CD4-positive, alpha-beta T cell treated with Interleukin-15 for 4 hours (primary cell): ENCODE data around the gene L1CAM.

Experiments
- DNase-seq: peaks from one replicate; pipeline ENCODE4 v3.0.0-alpha.2; 2020; ENCODE audit warnings: low spot score

The L1CAM gene

GRCh38 chrX:153885968-153886903, at the start of gene L1CAM:
Gene L1CAM (minus strand): TSS chrX:153886173. CDS start chrX:153875836, 10,337 bp downstream.
- no peak for DNase-seq

- DNase-seq = no peak
These were observed 49.4 kb upstream of the L1CAM start for GRCh38 chrX:153935326-153935851.

GRCh38 chrX:153934762-153935325, 48.9 kb upstream of the L1CAM start, which contains the start of gene NAA10:
Gene NAA10 (minus strand): TSS chrX:153935037. CDS start chrX:153934904, 133 bp downstream.
- DNase-seq = peak; percentile 57

- DNase-seq = no peak
These were observed 48.3 kb upstream of the L1CAM start for GRCh38 chrX:153934148-153934761.

GRCh38 chrX:153933748-153934147, 47.8 kb upstream of the L1CAM start:
- DNase-seq = no peak

GRCh38 chrX:153932220-153932915, 46.4 kb upstream of the L1CAM start:
- DNase-seq = no peak

GRCh38 chrX:153931748-153932147, 45.8 kb upstream of the L1CAM start:
- no peak for DNase-seq

GRCh38 chrX:153931151-153931550, 45.2 kb upstream of the L1CAM start:
- no peak for DNase-seq

GRCh38 chrX:153930011-153930910, 44.3 kb upstream of the L1CAM start:
- no peak for DNase-seq

GRCh38 chrX:153929576-153929975, 43.6 kb upstream of the L1CAM start:
- no peak for DNase-seq

GRCh38 chrX:153928846-153929245, 42.9 kb upstream of the L1CAM start:
- no peak for DNase-seq

GRCh38 chrX:153927922-153928760, 42.2 kb upstream of the L1CAM start:
- DNase-seq = peak; percentile 94

GRCh38 chrX:153927672-153927921, 41.6 kb upstream of the L1CAM start:
- no peak for DNase-seq

GRCh38 chrX:153926858-153927671, 41.1 kb upstream of the L1CAM start:
- DNase-seq = peak; percentile 78

GRCh38 chrX:153926552-153926857, 40.5 kb upstream of the L1CAM start:
- DNase-seq = no peak

GRCh38 chrX:153925739-153926551, 40.0 kb upstream of the L1CAM start, which contains the start of gene ARHGAP4:
Gene ARHGAP4 (minus strand): TSS chrX:153926264. CDS start chrX:153926202, 62 bp downstream.
- peak; percentile 28 for DNase-seq

GRCh38 chrX:153925387-153925738, 39.4 kb upstream of the L1CAM start:
- DNase-seq = no peak

GRCh38 chrX:153924149-153924861, 38.3 kb upstream of the L1CAM start:
- peak; percentile 37 for DNase-seq
